ENCODE results near the gene TRIM41.

Gene TRIM41

GRCh38 chr5:181224390-181225229, 1.5 kb downstream of the TRIM41 start:
- in situ Hi-C loops (cut with MboI; ENCODE audit: low sequenced_read_pairs) = loop anchor here (5.0 kb wide), 1 partner anchor 37 kb away; no protein-coding TSS in a partner anchor

DNA sequence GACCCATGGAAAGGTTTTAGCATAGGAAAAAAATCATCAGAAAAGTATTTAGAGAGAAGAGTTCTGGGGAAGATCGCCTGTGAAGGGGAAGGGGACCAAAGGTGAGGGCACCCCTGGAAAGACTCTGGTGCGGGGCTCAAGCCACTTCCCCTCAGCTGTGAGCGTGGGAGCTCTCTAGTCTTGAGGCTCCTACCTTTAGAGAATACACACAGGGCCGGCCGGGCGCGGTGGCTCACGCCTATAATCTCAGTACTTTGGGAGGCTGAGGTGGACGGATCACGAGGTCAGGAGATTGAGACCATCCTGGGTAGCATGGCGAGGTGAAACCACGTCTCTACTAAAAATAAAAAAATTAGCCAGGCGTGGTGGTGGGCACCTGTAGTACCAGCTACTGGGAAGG, 6.9 kb downstream of the TRIM41 start:
- in situ Hi-C loops (cut with MboI; ENCODE audit: low sequenced_read_pairs) = no loop called here

- in situ Hi-C loops (cut with MboI; ENCODE audit: low sequenced_read_pairs) = no loop called here
Observed at GRCh38 chr5:181230551-181230950, 7.5 kb downstream of the TRIM41 start.

DNA sequence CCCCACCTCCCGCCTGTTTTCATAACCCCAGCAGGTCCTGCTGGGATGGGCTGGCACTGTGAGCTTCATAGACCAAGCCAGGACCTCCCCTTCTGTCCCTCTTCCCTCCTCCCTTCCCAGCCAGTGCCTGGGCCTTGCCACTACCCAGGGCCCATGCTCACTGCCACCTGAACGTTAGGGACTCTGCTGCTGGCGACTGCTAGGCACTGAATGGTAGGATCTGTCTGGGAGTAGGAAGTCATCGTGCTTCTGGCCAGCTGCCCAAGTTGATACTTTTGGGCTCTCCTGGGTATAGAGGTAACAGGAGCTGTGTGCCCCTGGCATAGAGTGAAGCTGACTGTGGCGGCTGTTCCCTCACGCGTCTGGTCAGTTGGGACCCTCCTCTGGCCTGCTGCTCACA, 8.4 kb downstream of the TRIM41 start:
- in situ Hi-C loops (cut with MboI; ENCODE audit: low sequenced_read_pairs) = no loop called here

GRCh38 chr5:181232593-181232992, 9.5 kb downstream of the TRIM41 start:
- in situ Hi-C loops (cut with MboI; ENCODE audit: low sequenced_read_pairs) = no loop called here

DNA sequence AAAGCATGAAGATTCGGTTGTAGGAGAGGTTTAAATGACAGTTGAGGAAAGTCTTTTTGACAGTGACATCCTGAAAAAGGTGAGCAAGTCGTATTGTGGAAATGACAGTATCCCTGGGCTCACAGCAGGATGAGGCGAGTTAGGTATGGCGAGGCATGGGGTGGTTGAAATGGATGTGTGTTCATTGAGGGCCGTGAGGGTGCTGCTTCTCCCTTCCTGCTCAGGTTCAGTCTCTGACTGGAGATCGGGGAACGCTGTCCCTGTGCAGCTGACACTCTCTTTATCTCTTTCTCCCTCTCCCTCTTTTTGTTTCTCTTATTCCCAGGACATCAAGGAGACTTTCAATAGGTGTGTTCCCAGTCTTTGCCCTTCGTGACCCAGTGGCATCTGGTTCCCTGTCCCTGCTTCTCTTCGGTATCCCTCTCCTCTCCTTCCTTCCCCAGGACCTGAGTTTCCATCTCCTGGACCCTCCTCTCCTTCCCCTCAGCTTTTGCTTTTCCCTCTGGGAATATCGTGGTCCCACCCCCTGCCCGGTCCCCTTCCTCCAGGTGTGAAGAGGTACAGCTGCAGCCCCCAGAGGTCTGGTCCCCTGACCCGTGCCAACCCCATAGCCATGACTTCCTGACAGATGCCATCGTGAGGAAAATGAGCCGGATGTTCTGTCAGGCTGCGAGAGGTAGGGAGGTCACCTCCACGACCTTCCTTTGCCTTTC, 10.2 kb downstream of the TRIM41 start:
- in situ Hi-C loops (cut with MboI; ENCODE audit: low sequenced_read_pairs) = no loop called here

GRCh38 chr5:181233801-181234454, 10.8 kb downstream of the TRIM41 start:
- in situ Hi-C loops (cut with MboI; ENCODE audit: low sequenced_read_pairs) = no loop called here

DNA sequence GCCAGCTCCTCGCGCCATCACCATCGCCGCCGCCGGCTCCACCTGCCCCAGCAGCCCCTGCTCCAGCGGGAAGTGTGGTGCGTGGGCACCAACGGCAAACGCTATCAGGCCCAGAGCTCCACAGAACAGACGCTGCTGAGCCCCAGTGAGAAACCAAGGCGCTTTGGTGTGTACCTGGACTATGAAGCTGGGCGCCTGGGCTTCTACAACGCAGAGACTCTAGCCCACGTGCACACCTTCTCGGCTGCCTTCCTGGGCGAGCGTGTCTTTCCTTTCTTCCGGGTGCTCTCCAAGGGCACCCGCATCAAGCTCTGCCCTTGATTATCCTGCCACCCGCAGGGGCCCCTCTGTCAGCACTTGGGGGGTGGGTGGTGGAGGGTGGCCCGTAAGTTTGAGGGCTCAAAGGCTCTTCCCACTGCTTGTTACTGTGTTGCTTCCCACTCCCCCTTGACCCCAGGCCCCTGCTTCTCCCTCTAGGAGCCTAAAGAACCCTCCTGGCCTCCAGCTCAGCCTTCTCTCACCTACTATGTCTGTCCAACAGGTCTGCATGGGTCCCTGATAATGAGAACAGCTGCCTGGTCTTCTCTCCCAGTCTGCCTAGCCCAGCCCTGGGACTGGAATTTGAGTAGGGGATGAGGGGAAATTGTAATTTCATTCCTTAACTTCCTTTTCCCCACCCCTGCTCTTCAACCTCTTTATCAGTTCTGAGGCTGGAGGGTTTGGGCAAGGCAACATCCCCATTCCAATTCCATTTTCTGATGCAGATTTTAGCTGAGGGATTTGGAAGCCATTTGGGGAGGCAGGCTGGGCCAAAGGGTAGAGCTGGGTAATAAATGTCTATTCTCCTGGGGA, 11.6 kb downstream of the TRIM41 start:
- in situ Hi-C loops (cut with MboI; ENCODE audit: low sequenced_read_pairs) = no loop called here

DNA sequence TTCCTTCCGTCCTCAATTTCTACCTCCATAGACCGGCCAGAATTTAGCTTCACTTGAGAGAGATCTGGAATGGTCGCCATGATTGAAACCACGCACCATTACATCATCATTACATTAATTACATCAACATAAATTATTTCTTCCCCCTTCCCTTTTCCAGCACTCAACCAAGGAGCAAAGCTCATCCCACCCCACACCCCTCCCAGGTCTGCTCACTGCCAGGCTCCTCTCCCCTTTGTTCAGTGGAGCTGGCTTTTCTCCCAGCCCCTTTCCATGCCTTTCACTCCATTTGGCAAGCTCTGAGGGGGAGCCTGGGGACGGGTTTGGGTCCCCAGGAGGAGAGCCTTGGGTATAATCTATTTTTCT, 12.2 kb downstream of the TRIM41 start:
- in situ Hi-C loops (cut with MboI; ENCODE audit: low sequenced_read_pairs) = no loop called here

GRCh38 chr5:181235689-181236366, 12.7 kb downstream of the TRIM41 start:
- in situ Hi-C loops (cut with MboI; ENCODE audit: low sequenced_read_pairs) = no loop called here

GRCh38 chr5:181236471-181236870, 13.4 kb downstream of the TRIM41 start:
- in situ Hi-C loops (cut with MboI; ENCODE audit: low sequenced_read_pairs) = no loop called here

DNA sequence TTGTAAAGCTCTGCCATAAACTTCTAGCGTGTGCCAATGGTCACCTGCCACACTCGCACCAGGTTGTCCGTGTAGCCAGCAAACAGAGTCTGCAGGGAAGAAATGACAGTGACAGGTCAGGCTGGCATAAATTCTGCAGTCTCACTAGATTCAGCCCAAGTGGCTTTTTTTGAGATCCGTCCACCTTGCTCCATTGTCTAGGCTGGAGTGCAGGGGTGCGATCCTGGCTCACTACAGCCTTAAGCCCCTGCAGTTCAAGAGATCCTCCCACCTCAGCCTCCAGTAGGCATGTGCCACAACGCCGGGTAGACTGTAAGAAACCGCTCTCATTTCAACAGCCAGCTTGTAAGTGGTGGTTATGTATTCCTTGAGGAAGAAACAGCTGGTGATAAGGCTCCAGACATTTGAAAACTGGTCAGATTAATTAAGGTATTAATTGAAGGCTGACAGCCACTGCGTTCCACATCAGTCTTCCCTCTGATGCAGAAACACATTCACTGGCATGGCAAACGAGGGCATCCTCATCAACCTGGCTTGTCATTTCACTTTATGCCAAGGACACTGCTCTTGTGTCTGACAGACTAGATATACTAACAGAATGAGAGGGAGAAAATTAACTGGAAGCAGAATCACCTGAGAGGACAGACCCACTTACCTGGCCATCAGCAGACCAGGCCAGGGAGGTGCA, 14.0 kb downstream of the TRIM41 start:
- in situ Hi-C loops (cut with MboI; ENCODE audit: low sequenced_read_pairs) = no loop called here

DNA sequence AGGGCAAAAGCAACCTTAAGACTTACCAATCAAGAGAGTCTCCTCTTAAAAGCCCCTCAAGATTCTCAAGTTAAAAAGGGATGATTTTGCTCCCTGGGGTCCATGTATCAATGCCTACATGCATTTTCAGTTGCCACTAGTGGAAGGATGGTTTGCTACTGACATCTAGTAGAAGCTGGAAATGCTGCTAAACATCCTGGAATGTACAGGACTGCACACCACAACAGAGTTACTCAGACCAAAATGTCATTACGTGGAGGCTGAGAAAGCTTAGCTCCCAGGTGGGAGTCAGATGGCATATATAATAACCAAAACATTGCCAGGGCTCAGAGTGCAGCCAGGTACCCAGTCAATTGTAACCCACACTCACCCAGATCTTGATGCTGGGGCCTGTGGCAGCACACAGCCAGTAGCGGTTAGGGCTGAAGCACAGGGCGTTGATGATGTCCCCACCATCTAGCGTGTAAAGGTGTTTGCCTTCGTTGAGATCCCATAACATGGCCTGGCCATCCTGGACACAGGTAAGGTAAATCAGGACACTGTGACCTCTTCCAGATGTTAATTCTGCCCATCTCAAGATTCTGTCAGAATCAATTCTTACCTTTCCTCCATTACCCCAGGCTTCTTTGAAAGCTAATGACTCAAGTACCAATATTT, 14.8 kb downstream of the TRIM41 start:
- in situ Hi-C loops (cut with MboI; ENCODE audit: low sequenced_read_pairs) = no loop called here

- in situ Hi-C loops (cut with MboI; ENCODE audit: low sequenced_read_pairs) = no loop called here
Observed at GRCh38 chr5:181239062-181239663, 16.1 kb downstream of the TRIM41 start.

DNA sequence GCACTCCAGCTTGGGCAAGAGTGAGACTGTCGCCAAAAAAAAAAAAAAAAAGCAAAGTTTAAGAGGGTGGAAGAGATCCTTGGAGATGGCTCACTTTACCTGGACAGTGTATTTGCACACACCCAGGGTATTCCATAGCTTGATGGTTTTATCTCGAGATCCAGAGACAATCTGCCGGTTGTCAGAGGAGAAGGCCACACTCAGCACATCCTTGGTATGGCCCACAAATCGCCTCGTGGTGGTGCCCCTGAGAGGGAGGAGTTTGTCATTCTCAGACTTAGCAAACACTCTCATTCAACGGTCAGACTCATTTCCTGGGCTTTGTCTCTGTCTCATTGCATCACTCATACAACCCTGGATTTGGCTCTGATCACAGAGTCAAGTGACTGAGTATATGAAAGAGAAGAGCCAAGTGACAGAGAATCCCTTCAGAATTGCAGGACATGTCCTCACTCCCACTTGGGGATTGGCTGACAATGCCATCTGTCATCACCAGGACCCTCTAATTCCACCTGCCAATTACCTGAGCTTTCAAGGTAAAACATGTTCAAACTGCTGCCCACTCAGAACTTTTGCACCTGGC, 18.4 kb downstream of the TRIM41 start:
- in situ Hi-C loops (cut with MboI; ENCODE audit: low sequenced_read_pairs) = no loop called here

DNA sequence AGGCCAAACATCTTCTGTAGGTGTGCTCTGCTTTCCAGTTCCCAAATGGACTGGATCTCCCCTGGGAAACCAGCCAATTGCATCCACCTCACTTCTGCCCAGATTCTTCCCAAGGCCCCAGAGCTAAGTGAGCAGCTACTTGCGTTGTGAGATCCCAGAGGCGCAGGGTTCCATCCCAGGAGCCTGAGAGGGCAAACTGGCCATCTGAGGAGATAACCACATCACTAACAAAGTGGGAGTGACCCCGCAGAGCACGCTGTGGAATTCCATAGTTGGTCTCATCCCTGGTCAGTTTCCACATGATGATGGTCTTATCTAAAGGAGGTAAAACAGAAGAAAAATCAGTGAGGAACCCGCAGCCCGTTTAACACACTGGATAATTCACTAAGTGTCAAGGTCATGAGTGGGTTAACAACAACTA, 19.0 kb downstream of the TRIM41 start:
- in situ Hi-C loops (cut with MboI; ENCODE audit: low sequenced_read_pairs) = no loop called here

DNA sequence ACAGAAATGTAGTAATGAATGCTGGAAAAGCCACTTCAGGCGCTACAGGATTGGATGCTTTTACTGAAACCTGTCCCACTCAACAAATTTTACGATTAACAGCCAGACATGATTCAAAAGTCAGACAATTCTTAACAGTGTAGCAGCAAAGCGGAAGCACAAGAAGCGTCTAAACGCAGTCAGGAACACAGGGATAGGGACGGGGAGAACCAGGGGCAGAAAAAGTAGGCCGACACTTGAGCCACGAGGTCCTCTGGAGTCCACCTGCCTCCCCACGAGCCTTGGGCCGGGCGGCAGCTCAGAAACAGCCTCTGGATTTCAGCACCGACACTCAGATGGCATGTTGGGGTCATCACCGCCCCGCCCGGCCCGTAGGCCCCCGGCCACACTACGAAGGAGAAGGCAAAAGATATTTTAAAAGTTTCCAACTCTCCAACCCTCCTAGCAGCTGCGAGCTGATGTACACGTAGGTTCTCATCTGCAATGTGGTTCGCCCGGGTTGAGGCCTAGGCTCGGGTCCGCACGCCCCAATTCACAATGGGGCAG, 20.0 kb downstream of the TRIM41 start:
- in situ Hi-C loops (cut with MboI; ENCODE audit: low sequenced_read_pairs) = no loop called here
